ENCODE data around the gene MINDY1. TPM values are rescaled to one million over a fixed set of nuclear protein-coding genes. Genes with fewer than 3 reads are reported as not detected.

Gene MINDY1
- 2.7 TPM for polyA plus RNA-seq (2012; ENCODE audit: missing spikeins)

GRCh38 chr1:151006327-151007052 is at the start of gene MINDY1:
TSS of gene MINDY1 (minus strand) at chr1:151006902. CDS start at chr1:151002617, 4,285 bp downstream.
- no peak for DNase-seq (ENCODE audit: insufficient read length)
- no peak for FAIRE-seq
- TF ChIP-seq POLR2AphosphoS5 (IDR thresholded peaks at IDR 0.05; ENCODE audit: low read depth, low read length) (no peak), POLR2A (IDR thresholded peaks at IDR 0.05; ENCODE audit: low read depth, low read length) (no peak), TAF1 (IDR thresholded peaks at IDR 0.05; ENCODE audit: borderline replicate concordance, low read depth, low read length) (no peak)

GRCh38 chr1:151056149-151056548 is 49.4 kb upstream of the MINDY1 start:
- no peak for FAIRE-seq
- no peak; the same call in none of the 2 replicates for TF ChIP-seq POLR2A (IDR thresholded peaks at IDR 0.05; ENCODE audit: low read depth, low read length)
- peak; percentile 3; the same call in 1 of the 2 replicates for TF ChIP-seq POLR2AphosphoS5 (IDR thresholded peaks at IDR 0.05; ENCODE audit: low read depth, low read length)
- TF ChIP-seq TAF1 (IDR thresholded peaks at IDR 0.05; ENCODE audit: borderline replicate concordance, low read depth, low read length) = no peak
- DNase-seq (ENCODE audit: insufficient read length) = no peak

- TF ChIP-seq TAF1 (IDR thresholded peaks at IDR 0.05; ENCODE audit: borderline replicate concordance, low read depth, low read length) (no peak), POLR2AphosphoS5 (IDR thresholded peaks at IDR 0.05; ENCODE audit: low read depth, low read length) (no peak), POLR2A (IDR thresholded peaks at IDR 0.05; ENCODE audit: low read depth, low read length) (no peak)
- FAIRE-seq (no peak), DNase-seq (ENCODE audit: insufficient read length) (no peak)
Measured at GRCh38 chr1:151055581-151055980, 48.9 kb upstream of the MINDY1 start.

- no peak for FAIRE-seq
- DNase-seq (ENCODE audit: insufficient read length) = no peak
- TF ChIP-seq POLR2A (IDR thresholded peaks at IDR 0.05; ENCODE audit: low read depth, low read length) (no peak), TAF1 (IDR thresholded peaks at IDR 0.05; ENCODE audit: borderline replicate concordance, low read depth, low read length) (no peak), POLR2AphosphoS5 (IDR thresholded peaks at IDR 0.05; ENCODE audit: low read depth, low read length) (no peak)
Measured at GRCh38 chr1:151054971-151055547, 48.4 kb upstream of the MINDY1 start.

GRCh38 chr1:151051356-151052009 is 44.8 kb upstream of the MINDY1 start:
- TF ChIP-seq POLR2AphosphoS5 (IDR thresholded peaks at IDR 0.05; ENCODE audit: low read depth, low read length) = peak; percentile 76
- no peak for TF ChIP-seq TAF1 (IDR thresholded peaks at IDR 0.05; ENCODE audit: borderline replicate concordance, low read depth, low read length)
- 0 out of 2 replicates have a peak, but pooled peaks have one; percentile 32 for TF ChIP-seq POLR2A (IDR thresholded peaks at IDR 0.05; ENCODE audit: low read depth, low read length)
- DNase-seq (ENCODE audit: insufficient read length) = no peak
- FAIRE-seq = no peak

GRCh38 chr1:151050051-151050688 is 43.5 kb upstream of the MINDY1 start:
- no peak for FAIRE-seq
- DNase-seq (ENCODE audit: insufficient read length) = no peak
- TF ChIP-seq POLR2A (IDR thresholded peaks at IDR 0.05; ENCODE audit: low read depth, low read length) = peak; percentile 63
- TF ChIP-seq POLR2AphosphoS5 (IDR thresholded peaks at IDR 0.05; ENCODE audit: low read depth, low read length) = peak; percentile 74
- TF ChIP-seq TAF1 (IDR thresholded peaks at IDR 0.05; ENCODE audit: borderline replicate concordance, low read depth, low read length) = no peak

- TF ChIP-seq POLR2A (IDR thresholded peaks at IDR 0.05; ENCODE audit: low read depth, low read length) (no peak), TAF1 (IDR thresholded peaks at IDR 0.05; ENCODE audit: borderline replicate concordance, low read depth, low read length) (no peak), POLR2AphosphoS5 (IDR thresholded peaks at IDR 0.05; ENCODE audit: low read depth, low read length) (no peak; the same call in 1 of the 2 replicates)
- FAIRE-seq = no peak
- DNase-seq (ENCODE audit: insufficient read length) = no peak
Measured at GRCh38 chr1:151049458-151049857, 42.8 kb upstream of the MINDY1 start.

GRCh38 chr1:151048645-151049032 is 41.9 kb upstream of the MINDY1 start:
- TF ChIP-seq POLR2AphosphoS5 (IDR thresholded peaks at IDR 0.05; ENCODE audit: low read depth, low read length) (no peak; the same call in 1 of the 2 replicates), POLR2A (IDR thresholded peaks at IDR 0.05; ENCODE audit: low read depth, low read length) (no peak), TAF1 (IDR thresholded peaks at IDR 0.05; ENCODE audit: borderline replicate concordance, low read depth, low read length) (no peak)
- DNase-seq (ENCODE audit: insufficient read length) (no peak), FAIRE-seq (no peak)

GRCh38 chr1:151047925-151048644 is 41.4 kb upstream of the MINDY1 start:
- FAIRE-seq = peak; percentile 77
- TF ChIP-seq POLR2AphosphoS5 (IDR thresholded peaks at IDR 0.05; ENCODE audit: low read depth, low read length) (peak; percentile 32; the same call in 1 of the 2 replicates), POLR2A (IDR thresholded peaks at IDR 0.05; ENCODE audit: low read depth, low read length) (no peak; the same call in 1 of the 2 replicates), TAF1 (IDR thresholded peaks at IDR 0.05; ENCODE audit: borderline replicate concordance, low read depth, low read length) (no peak)
- peak; percentile 61 for DNase-seq (ENCODE audit: insufficient read length)

- FAIRE-seq (peak; percentile 90), DNase-seq (ENCODE audit: insufficient read length) (peak; percentile 78)
- TF ChIP-seq TAF1 (IDR thresholded peaks at IDR 0.05; ENCODE audit: borderline replicate concordance, low read depth, low read length) = no peak
- TF ChIP-seq POLR2AphosphoS5 (IDR thresholded peaks at IDR 0.05; ENCODE audit: low read depth, low read length) = no peak
- peak; percentile 58; the same call in 1 of the 2 replicates for TF ChIP-seq POLR2A (IDR thresholded peaks at IDR 0.05; ENCODE audit: low read depth, low read length)
Measured at GRCh38 chr1:151047591-151047924, 40.9 kb upstream of the MINDY1 start, which contains the start of gene C1orf56. TSS of gene C1orf56 (plus strand) at chr1:151047751. CDS start at chr1:151047848, 97 bp downstream.

Data from GM12892 (cell line).